Mammary epithelial cell (primary cell): Measurements from ENCODE around the gene ZNF101.

Source experiments
- CTCF ChIP-seq, 2 donors: IDR thresholded peaks in 1 of 2; conservative IDR thresholded peaks in 1 of 2; 2 replicates each; pipeline ENCODE4 v1.5.1; 2011 to 2012; ENCODE audit warnings: inconsistent platforms in 2 of 2, low read length in 2 of 2, mild to moderate bottlenecking in 2 of 2, control low read depth in 1 of 2, low read depth in 1 of 2; ENCODE audit not compliant: insufficient read depth in 1 of 2; ENCODE audit errors: extremely low read depth in 1 of 2
- EZH2 ChIP-seq: IDR thresholded peaks from 2 replicates; pipeline ENCODE4 v1.6.1; 2012; ENCODE audit warnings: low read length, inconsistent platforms, borderline replicate concordance

- no peak for TF ChIP-seq CTCF (conservative IDR thresholded peaks at IDR 0.05 in 1 of 2, IDR thresholded peaks at IDR 0.05 in 1 of 2; ENCODE audit: extremely low read depth in 1 of 2, insufficient read depth in 1 of 2, low read depth in 1 of 2, low read length in 2 of 2)
- TF ChIP-seq EZH2 = no peak
These were observed 42.8 kb downstream of the ZNF101 start for GRCh38 chr19:19711306-19711933.
